Measurements from ENCODE around the gene KCP.

The KCP gene

GRCh38 chr7:128858380-128859231 lies 51.9 kb downstream of the KCP start:
- no peak for DNase-seq (ENCODE audit: low read depth)

GRCh38 chr7:128856001-128856718 lies 54.3 kb downstream of the KCP start:
- no peak for DNase-seq (ENCODE audit: low read depth)

- DNase-seq (ENCODE audit: low read depth) = no peak
Measured at GRCh38 chr7:128855559-128855958, 55.0 kb downstream of the KCP start.

GRCh38 chr7:128854396-128854795 lies 56.1 kb downstream of the KCP start:
- DNase-seq (ENCODE audit: low read depth) = no peak

GRCh38 chr7:128853799-128854198 lies 56.7 kb downstream of the KCP start:
- DNase-seq (ENCODE audit: low read depth) = no peak

- DNase-seq (ENCODE audit: low read depth) = no peak
Measured at GRCh38 chr7:128852537-128853254, 57.8 kb downstream of the KCP start.

- DNase-seq (ENCODE audit: low read depth) = no peak
Measured at GRCh38 chr7:128849804-128850490, 60.6 kb downstream of the KCP start.

- no peak for DNase-seq (ENCODE audit: low read depth)
Measured at GRCh38 chr7:128849156-128849515, 61.4 kb downstream of the KCP start.

GRCh38 chr7:128848289-128849155 lies 62.0 kb downstream of the KCP start:
- DNase-seq (ENCODE audit: low read depth) = no peak

- no peak for DNase-seq (ENCODE audit: low read depth)
Measured at GRCh38 chr7:128847721-128848211, 62.7 kb downstream of the KCP start.

GRCh38 chr7:128846781-128847444 lies 63.6 kb downstream of the KCP start:
- no peak for DNase-seq (ENCODE audit: low read depth)

- DNase-seq (ENCODE audit: low read depth) = no peak
Measured at GRCh38 chr7:128845987-128846386, 64.5 kb downstream of the KCP start.

GRCh38 chr7:128845475-128845874 lies 65.0 kb downstream of the KCP start:
- DNase-seq (ENCODE audit: low read depth) = no peak

GRCh38 chr7:128844777-128845311 lies 65.7 kb downstream of the KCP start:
- no peak for DNase-seq (ENCODE audit: low read depth)

- DNase-seq (ENCODE audit: low read depth) = no peak
Measured at GRCh38 chr7:128843938-128844621, 66.4 kb downstream of the KCP start.

- DNase-seq (ENCODE audit: low read depth) = no peak
Measured at GRCh38 chr7:128842674-128843641, 67.6 kb downstream of the KCP start.

GRCh38 chr7:128841921-128842673 lies 68.4 kb downstream of the KCP start:
- peak; percentile 55 for DNase-seq (ENCODE audit: low read depth)
